OCI-LY3 (cell line): Measurements from ENCODE around the gene CLPTM1L.

Experiments
- H2AFZ ChIP-seq: fragments of 200-600, 300-600 bp; shearing (Covaris generic); 2 replicates; pipeline ENCODE4 v1.6.0; 2014; ENCODE audit warnings: antibody characterized with exemption, low read depth, low read length
- H3K27ac ChIP-seq: fragments of 200-600, 300-600 bp; sonication (generic); 2 replicates; pipeline ENCODE4 v1.5.1; 2014; ENCODE audit warnings: mild to moderate bottlenecking, low read length, moderate library complexity, mixed read lengths
- H3K27me3 ChIP-seq: fragments of 200-600, 300-600 bp; sonication (generic); 2 replicates; pipeline ENCODE4 v1.6.1; 2014; ENCODE audit warnings: low read depth, low read length, mixed read lengths
- H3K36me3 ChIP-seq: fragments of 200-600, 300-600 bp; sonication (generic); replicated peaks from 2 replicates; pipeline ENCODE3; 2014; ENCODE audit warnings: low read depth, low read length, mixed read lengths
- H3K4me1 ChIP-seq: fragments of 300-600, 200-600 bp; sonication (generic); 2 replicates; pipeline ENCODE4 v1.6.1; 2014; ENCODE audit warnings: low read length, mixed read lengths
- H3K4me2 ChIP-seq: fragments of 200-600, 300-600 bp; sonication (generic); 2 replicates; pipeline ENCODE4 v1.6.1; 2014; ENCODE audit warnings: low read length, mixed read lengths
- H3K4me3 ChIP-seq: fragments of 300-600, 200-600 bp; sonication (generic); 2 replicates; pipeline ENCODE4 v1.5.1; 2014; ENCODE audit warnings: antibody characterized with exemption, mild to moderate bottlenecking, low read length, moderate library complexity
- H3K79me2 ChIP-seq: fragments of 300-600, 200-600 bp; shearing (Covaris generic); 2 replicates; pipeline ENCODE4 v1.6.1; 2014; ENCODE audit warnings: mild to moderate bottlenecking, low read length, mixed read lengths
- H3K9ac ChIP-seq: fragments of 300-600, 200-600 bp; shearing (Covaris generic); 2 replicates; pipeline ENCODE4 v1.6.0; 2014; ENCODE audit warnings: mild to moderate bottlenecking, low read length, moderate library complexity
- H3K9me3 ChIP-seq: fragments of 200-600, 300-600 bp; shearing (Covaris generic); 2 replicates; pipeline ENCODE4 v1.6.1; 2014; ENCODE audit warnings: low read length, mixed read lengths; ENCODE audit not compliant: insufficient read depth
- H4K20me1 ChIP-seq: fragments of 200-600, 300-600 bp; sonication (generic); 2 replicates; pipeline ENCODE4 v1.6.1; 2016; ENCODE audit warnings: low read length, mixed read lengths; ENCODE audit not compliant: insufficient read depth
- EZH2phosphoT487 ChIP-seq: fragments of 200-600 bp; shearing (Covaris generic); IDR thresholded peaks from 2 replicates; pipeline ENCODE4 v1.6.1; 2018; ENCODE audit warnings: antibody characterized with exemption, mixed run types, low read depth
- TF ChIP-seq, protein P1 (sequence below): fragments of 200-600, 300-600 bp; sonication (generic); IDR thresholded peaks from 2 replicates; pipeline ENCODE4 v1.5.1; 2014; ENCODE audit warnings: antibody characterized with exemption, low read length, low read depth

The CLPTM1L gene

GRCh38 chr5:1392261-1392660 is 47.4 kb upstream of the CLPTM1L start:
- Histone ChIP-seq H4K20me1 (no peaks in the 10 kb centered on the region), H2AFZ (no peak overlapping the region), H3K9ac (no peak overlapping the region), H3K27me3 (peaks cover 13% of the 10 kb centered on the region), H3K9me3 (no peaks in the 10 kb centered on the region), H3K79me2 (no peaks in the 10 kb centered on the region), H3K36me3 (no peaks in the 10 kb centered on the region), H3K4me1 (no peaks in the 10 kb centered on the region), H3K4me2 (no peak overlapping the region), H3K27ac (no peak overlapping the region), H3K4me3 (no peak overlapping the region)
- TF ChIP-seq, protein P1, sequence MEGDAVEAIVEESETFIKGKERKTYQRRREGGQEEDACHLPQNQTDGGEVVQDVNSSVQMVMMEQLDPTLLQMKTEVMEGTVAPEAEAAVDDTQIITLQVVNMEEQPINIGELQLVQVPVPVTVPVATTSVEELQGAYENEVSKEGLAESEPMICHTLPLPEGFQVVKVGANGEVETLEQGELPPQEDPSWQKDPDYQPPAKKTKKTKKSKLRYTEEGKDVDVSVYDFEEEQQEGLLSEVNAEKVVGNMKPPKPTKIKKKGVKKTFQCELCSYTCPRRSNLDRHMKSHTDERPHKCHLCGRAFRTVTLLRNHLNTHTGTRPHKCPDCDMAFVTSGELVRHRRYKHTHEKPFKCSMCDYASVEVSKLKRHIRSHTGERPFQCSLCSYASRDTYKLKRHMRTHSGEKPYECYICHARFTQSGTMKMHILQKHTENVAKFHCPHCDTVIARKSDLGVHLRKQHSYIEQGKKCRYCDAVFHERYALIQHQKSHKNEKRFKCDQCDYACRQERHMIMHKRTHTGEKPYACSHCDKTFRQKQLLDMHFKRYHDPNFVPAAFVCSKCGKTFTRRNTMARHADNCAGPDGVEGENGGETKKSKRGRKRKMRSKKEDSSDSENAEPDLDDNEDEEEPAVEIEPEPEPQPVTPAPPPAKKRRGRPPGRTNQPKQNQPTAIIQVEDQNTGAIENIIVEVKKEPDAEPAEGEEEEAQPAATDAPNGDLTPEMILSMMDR: no peak
- no peak for TF ChIP-seq EZH2phosphoT487

DNA sequence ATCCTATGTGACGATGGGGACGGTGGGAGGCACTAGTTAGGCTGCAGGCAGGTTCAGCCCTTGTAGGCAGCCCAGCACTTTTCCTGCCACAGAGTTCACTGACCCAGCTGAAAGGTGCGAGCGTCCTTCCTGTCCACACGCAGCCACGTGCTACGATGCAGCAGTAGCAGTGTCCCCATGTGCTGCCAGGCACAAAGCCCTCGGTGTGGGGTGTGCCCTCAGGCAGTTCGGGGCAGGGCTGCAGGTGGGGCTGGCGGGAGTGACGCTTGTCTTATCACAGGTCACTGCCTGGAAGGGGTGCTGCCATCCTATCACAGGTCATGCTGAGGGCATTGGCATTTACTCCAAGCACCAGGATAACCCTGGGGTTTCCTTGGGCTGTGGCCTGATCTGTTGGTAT is 46.8 kb upstream of the CLPTM1L start:
- no peak overlapping the region for H3K9ac ChIP-seq

DNA sequence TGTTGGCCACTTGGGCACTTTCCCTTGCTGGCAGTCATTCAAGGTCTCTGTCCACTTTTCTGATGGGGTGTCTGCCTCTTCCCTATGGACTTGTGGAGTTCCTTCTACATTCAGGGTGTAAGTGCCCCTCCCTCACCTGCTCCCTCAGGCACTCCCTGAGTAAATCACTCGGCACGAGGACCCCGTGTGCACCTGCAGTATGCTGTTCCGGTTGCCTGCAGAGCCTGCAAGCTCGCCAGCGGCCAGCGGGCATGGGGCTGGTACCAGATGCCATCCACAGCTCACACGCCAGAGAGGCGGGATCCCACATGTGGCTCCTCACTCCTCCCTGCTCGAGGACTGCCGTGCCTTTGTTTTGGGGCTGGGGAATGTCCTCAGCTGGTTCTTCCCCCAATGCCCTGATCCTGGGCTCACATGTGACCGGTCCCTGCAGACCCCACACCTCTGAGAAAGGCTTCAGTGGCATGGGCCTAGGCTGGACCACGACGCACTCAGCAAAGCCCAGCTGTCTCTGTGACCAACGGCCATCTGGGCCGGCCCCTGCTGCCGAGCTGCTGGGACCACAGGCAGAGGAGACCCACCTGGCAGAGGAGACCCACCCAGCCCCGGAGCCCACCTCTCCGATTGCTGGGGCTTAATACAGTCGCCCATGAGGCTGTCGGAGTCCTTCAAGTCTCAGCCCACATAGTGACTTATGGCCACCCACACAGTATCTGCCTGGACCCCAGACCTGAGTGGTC is 46.1 kb upstream of the CLPTM1L start:
- H3K27ac ChIP-seq: no peak overlapping the region
- no peaks in the 10 kb centered on the region for H4K20me1 ChIP-seq
- no peaks in the 10 kb centered on the region for H3K4me1 ChIP-seq
- peaks cover 25% of the 10 kb centered on the region for H3K27me3 ChIP-seq
- TF ChIP-seq, protein P1: no peak
- no peak for TF ChIP-seq EZH2phosphoT487
- no peak overlapping the region for H3K4me3 ChIP-seq
- no peak overlapping the region for H2AFZ ChIP-seq
- no peak overlapping the region for H3K4me2 ChIP-seq
- no peaks in the 10 kb centered on the region for H3K79me2 ChIP-seq
- no peaks in the 10 kb centered on the region for H3K36me3 ChIP-seq
- no peaks in the 10 kb centered on the region for H3K9me3 ChIP-seq
- H3K9ac ChIP-seq: no peak overlapping the region

More for the DNA sequence above, 46.8 kb upstream of the CLPTM1L start:
- H4K20me1 ChIP-seq: no peaks in the 10 kb centered on the region
- TF ChIP-seq, protein P1: no peak
- TF ChIP-seq EZH2phosphoT487: no peak
- no peak overlapping the region for H3K4me2 ChIP-seq
- H3K27ac ChIP-seq: no peak overlapping the region
- H3K9me3 ChIP-seq: no peaks in the 10 kb centered on the region
- H3K4me3 ChIP-seq: no peak overlapping the region
- H3K36me3 ChIP-seq: no peaks in the 10 kb centered on the region
- no peak overlapping the region for H2AFZ ChIP-seq
- H3K4me1 ChIP-seq: no peaks in the 10 kb centered on the region
- peaks cover 18% of the 10 kb centered on the region for H3K27me3 ChIP-seq
- no peaks in the 10 kb centered on the region for H3K79me2 ChIP-seq

DNA sequence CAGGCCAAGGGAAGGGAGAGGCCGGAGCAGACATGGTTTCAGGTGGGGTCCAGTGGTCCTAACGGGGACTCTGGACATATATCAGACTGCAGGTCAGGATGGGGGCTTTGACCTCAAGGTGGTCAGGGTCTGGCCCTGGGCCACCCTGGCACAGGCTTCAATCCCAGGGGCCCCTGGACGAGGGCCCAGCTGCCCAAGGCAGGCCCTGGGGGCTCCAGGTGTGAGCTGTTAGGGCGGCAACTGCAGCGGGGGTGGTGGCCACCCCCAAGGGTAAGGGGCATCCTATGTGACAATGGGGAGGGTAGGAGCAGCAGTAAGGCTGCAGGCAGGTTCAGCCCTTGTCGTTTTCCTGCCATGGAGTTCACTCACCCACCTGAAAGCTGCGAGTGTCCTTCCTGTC is 45.4 kb upstream of the CLPTM1L start:
- H3K4me2 ChIP-seq: no peak overlapping the region
- no peaks in the 10 kb centered on the region for H4K20me1 ChIP-seq
- no peaks in the 10 kb centered on the region for H3K36me3 ChIP-seq
- H3K9ac ChIP-seq: no peak overlapping the region
- H3K79me2 ChIP-seq: no peaks in the 10 kb centered on the region
- no peak overlapping the region for H2AFZ ChIP-seq
- TF ChIP-seq, protein P1: no peak
- no peak overlapping the region for H3K4me3 ChIP-seq
- peaks cover 26% of the 10 kb centered on the region for H3K27me3 ChIP-seq
- H3K4me1 ChIP-seq: peaks cover 2% of the 10 kb centered on the region; the same call in 1 of the 2 replicates
- H3K27ac ChIP-seq: no peak overlapping the region
- no peaks in the 10 kb centered on the region for H3K9me3 ChIP-seq
